ENCODE results near the gene GRB10. TPM values are rescaled to one million over a fixed set of nuclear protein-coding genes. Genes with fewer than 3 reads are reported as not detected.

Gene GRB10
- total RNA-seq, 4 donors from 2014 or later: 40.4 to 88.6 (median 61.1) TPM

DNA sequence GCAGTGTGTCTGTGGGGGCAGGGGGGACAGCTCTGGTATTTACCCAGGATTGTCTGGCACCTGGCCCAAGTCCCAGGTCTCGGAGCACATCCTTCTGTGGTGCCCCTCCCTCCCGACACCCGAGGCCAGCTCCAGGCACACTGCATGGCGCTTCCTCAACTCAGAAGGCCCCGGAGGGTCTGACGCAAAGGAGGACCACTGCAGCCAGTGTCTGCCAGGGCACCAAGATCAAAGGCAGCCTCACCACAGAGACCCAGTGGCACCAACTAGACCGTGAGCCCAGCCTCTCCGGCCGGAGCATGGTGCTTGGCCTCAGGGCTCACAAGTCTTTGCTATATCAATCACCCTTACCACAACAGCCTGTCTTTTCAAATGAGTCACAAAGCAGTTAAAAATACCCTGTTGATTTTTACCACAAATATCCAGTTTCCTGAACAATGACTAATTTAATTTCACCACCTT lies 118.2 kb downstream of the GRB10 start:
- Histone ChIP-seq H3K27me3 (no peaks in the 10 kb centered on the region), H3K9me3 (no peaks in the 10 kb centered on the region), H3K36me3 (no peaks in the 10 kb centered on the region), H3K4me3 (peak overlapping the region in 1 of 4 donors; percentile 30), H3K4me1 (peaks cover 83 to 97% of the 10 kb centered on the region in 2 donors), H3K27ac (peak overlapping the region; percentile 85 to 97 (median 92))
- intact Hi-C loops (cut with DNase I; ENCODE audit: low total_unique reads) (no loop called here), in situ Hi-C loops (cut with MboI; ENCODE audit: low sequenced_read_pairs in 4 of 4) (no loop called here)
- DNase-seq (no peak), ATAC-seq (peak in 1 of 2 donors; percentile 19)
- TF ChIP-seq POLR2A (IDR thresholded peaks at IDR 0.05): peak; percentile 73 to 87
- TF ChIP-seq, protein P1, sequence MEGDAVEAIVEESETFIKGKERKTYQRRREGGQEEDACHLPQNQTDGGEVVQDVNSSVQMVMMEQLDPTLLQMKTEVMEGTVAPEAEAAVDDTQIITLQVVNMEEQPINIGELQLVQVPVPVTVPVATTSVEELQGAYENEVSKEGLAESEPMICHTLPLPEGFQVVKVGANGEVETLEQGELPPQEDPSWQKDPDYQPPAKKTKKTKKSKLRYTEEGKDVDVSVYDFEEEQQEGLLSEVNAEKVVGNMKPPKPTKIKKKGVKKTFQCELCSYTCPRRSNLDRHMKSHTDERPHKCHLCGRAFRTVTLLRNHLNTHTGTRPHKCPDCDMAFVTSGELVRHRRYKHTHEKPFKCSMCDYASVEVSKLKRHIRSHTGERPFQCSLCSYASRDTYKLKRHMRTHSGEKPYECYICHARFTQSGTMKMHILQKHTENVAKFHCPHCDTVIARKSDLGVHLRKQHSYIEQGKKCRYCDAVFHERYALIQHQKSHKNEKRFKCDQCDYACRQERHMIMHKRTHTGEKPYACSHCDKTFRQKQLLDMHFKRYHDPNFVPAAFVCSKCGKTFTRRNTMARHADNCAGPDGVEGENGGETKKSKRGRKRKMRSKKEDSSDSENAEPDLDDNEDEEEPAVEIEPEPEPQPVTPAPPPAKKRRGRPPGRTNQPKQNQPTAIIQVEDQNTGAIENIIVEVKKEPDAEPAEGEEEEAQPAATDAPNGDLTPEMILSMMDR (IDR thresholded peaks at IDR 0.05 in 4 of 5, conservative IDR thresholded peaks at IDR 0.05 in 1 of 5): no peak

DNA sequence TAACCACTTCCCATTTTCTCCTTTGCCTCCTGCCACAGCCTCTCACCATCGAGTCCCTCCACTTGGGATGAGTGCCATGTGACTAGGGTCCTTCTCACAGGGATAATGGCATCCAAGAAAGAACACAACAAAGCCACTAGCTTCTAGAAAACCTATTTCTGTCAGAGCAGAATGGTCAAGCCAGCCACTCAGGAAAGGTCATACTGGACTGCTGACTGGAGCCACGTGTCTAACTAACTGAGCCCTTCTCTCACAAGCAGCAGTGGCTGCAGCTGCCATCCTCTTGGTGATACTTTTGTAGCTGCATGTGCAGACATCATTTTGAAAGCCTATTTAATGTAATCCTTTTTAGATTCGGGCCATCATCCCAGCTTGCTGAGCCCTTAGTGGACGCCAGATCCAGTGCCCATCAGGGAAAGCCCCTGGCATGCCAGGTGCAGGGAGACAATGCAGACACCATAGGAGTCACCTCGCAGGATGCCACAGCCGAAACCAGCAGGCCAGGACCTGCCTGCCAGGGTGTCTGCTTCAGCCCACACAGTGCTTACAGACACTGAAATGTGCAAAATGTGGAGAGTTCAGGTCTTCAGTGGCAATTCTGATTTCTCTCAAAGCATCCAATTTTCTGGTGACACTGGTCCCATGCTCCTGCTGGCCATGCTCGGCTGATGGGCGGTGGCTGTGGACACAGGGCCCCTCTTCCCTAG lies 119.1 kb downstream of the GRB10 start:
- intact Hi-C loops (cut with DNase I; ENCODE audit: low total_unique reads): no loop called here
- ATAC-seq: no peak
- TF ChIP-seq POLR2A (IDR thresholded peaks at IDR 0.05): peak in 1 of 2 donors; percentile 47
- TF ChIP-seq, protein P1 (IDR thresholded peaks at IDR 0.05 in 4 of 5, conservative IDR thresholded peaks at IDR 0.05 in 1 of 5): no peak
- peak in 1 of 2 donors; percentile 53 for DNase-seq
- H3K4me1 ChIP-seq: peaks cover 82 to 100% of the 10 kb centered on the region in 2 donors
- H3K36me3 ChIP-seq: no peaks in the 10 kb centered on the region
- in situ Hi-C loops (cut with MboI; ENCODE audit: low sequenced_read_pairs in 4 of 4): no loop called here
- no peaks in the 10 kb centered on the region for H3K9me3 ChIP-seq
- H3K27me3 ChIP-seq: no peaks in the 10 kb centered on the region
- H3K27ac ChIP-seq: peak overlapping the region; percentile 85 to 97 (median 92)
- H3K4me3 ChIP-seq: peak overlapping the region in 1 of 4 donors; percentile 30

DNA sequence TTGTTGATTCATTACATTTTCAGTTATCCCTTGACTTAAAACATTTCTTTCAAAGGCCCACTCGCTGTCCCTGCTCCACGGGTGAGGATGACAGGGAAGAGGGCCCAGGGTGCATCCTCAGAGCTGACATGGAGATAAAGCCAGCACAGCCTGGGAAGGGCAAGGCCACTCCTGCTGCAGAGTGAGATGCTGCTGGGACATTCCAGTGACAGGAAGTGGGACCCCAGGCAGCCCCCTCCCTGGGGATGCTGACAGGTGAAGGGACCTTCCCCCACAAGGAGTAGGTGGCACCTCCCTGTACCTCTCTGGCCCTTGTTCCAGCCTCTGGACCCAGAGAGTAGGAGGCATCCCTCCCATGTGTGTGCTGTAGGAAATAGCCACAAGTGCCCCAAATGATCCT lies 119.7 kb downstream of the GRB10 start:
- Histone ChIP-seq H3K4me1 (peaks cover 82 to 100% of the 10 kb centered on the region in 2 donors), H3K36me3 (no peaks in the 10 kb centered on the region), H3K27me3 (no peaks in the 10 kb centered on the region), H3K9me3 (no peaks in the 10 kb centered on the region), H3K4me3 (peak overlapping the region in 1 of 4 donors; percentile 30), H3K27ac (peak overlapping the region; percentile 85 to 97 (median 92))
- TF ChIP-seq POLR2A (IDR thresholded peaks at IDR 0.05): no peak
- TF ChIP-seq, protein P1 (IDR thresholded peaks at IDR 0.05 in 4 of 5, conservative IDR thresholded peaks at IDR 0.05 in 1 of 5): no peak
- no peak for DNase-seq
- in situ Hi-C loops (cut with MboI; ENCODE audit: low sequenced_read_pairs in 4 of 4): no loop called here
- ATAC-seq: no peak
- intact Hi-C loops (cut with DNase I; ENCODE audit: low total_unique reads): no loop called here

DNA sequence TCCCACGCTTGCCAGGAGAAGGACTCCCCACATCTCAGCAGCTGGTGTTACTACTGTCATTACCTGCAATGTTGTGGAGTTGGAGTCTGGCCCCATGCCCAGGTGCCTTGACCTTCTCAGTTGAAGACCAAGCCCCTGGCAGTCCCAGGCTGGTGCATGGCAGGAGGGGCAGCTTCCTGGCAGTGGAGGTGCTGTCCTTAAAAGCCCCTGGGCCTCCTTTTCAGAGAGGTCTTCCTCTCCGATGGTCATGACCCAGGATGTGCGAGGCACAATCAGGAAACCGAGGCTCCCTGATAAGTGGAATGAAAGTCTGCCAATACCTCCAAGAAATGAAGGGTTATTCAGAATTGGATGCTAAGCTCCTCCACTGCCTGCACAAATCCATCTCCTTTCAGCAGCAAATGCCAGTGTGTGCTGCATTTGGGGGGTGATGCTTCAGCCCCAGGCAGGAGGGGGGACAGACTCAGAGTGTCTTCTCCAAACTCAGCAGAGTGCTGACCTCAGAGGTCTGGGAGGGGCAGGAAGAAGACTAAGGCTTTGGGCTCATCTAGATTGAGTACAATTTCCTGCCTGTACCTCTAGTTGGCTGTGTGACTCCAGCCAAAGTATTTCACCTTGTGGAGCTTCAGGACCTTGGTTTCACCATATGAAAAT lies 120.5 kb downstream of the GRB10 start:
- ATAC-seq (no peak), DNase-seq (no peak)
- TF ChIP-seq, protein P1 (IDR thresholded peaks at IDR 0.05 in 4 of 5, conservative IDR thresholded peaks at IDR 0.05 in 1 of 5): no peak
- TF ChIP-seq POLR2A (IDR thresholded peaks at IDR 0.05): no peak
- H3K4me1 ChIP-seq: peaks cover 81 to 98% of the 10 kb centered on the region in 2 donors
- in situ Hi-C loops (cut with MboI; ENCODE audit: low sequenced_read_pairs in 4 of 4) (no loop called here), intact Hi-C loops (cut with DNase I; ENCODE audit: low total_unique reads) (no loop called here)
- H3K36me3 ChIP-seq: no peaks in the 10 kb centered on the region
- H3K27ac ChIP-seq: peak overlapping the region; percentile 85 to 97 (median 92)
- H3K4me3 ChIP-seq: no peak overlapping the region
- no peaks in the 10 kb centered on the region for H3K9me3 ChIP-seq
- H3K27me3 ChIP-seq: no peaks in the 10 kb centered on the region
